Vagina (tissue), 2 donors: ENCODE data around the gene YARS1. TPM values are rescaled to one million over a fixed set of nuclear protein-coding genes. Genes with fewer than 3 reads are reported as not detected.

Experiments used
- DNase-seq, 2 donors: peaks; one replicate each; pipeline ENCODE4 v3.0.0-alpha.2; 2017; ENCODE audit errors: extremely low spot score in 2 of 2
- H3K27ac ChIP-seq: fragments of 200-600 bp; sonication (generic); one replicate; pipeline ENCODE4 v1.5.1; 2019
- H3K27me3 ChIP-seq: fragments of 200-600 bp; sonication (generic); one replicate; pipeline ENCODE4 v1.5.1; 2019
- H3K36me3 ChIP-seq, 2 donors: fragments of 200-600 bp; sonication (generic); one replicate each; pipeline ENCODE4 v1.5.1; 2017 to 2019
- H3K4me1 ChIP-seq: fragments of 200-600 bp; sonication (generic); one replicate; pipeline ENCODE4 v1.5.1; 2019
- H3K4me3 ChIP-seq, 2 donors: fragments of 200-600 bp; sonication (generic); 1 replicate in 1 of 2; 2 replicates in 1 of 2; pipeline ENCODE4 v1.5.1; 2016 to 2019
- H3K9me3 ChIP-seq: fragments of 200-600 bp; sonication (generic); one replicate; pipeline ENCODE4 v1.5.1; 2019
- CTCF ChIP-seq, 3 experiments: fragments of 450-650 bp in 2 of 3; fragments of 200-600 bp in 1 of 3; sonication (generic) in 1 of 3; IDR thresholded peaks; one replicate each; pipeline ENCODE4 v1.5.1; 2017 to 2019; ENCODE audit warnings: antibody characterized with exemption in 3 of 3, mild to moderate bottlenecking in 2 of 3, moderate library complexity in 2 of 3
- POLR2A ChIP-seq, 2 donors: fragments of 450-650 bp; IDR thresholded peaks; one replicate each; pipeline ENCODE4 v1.6.1; 2017; ENCODE audit warnings: antibody characterized with exemption in 2 of 2, mild to moderate bottlenecking in 2 of 2, moderate library complexity in 2 of 2
- POLR2AphosphoS5 ChIP-seq, 2 donors: sonication (generic); formaldehyde crosslinking; IDR thresholded peaks; one replicate each; pipeline ENCODE4 v1.9.0; 2017; ENCODE audit warnings: antibody characterized with exemption in 2 of 2, mild to moderate bottlenecking in 2 of 2, low read depth in 1 of 2; ENCODE audit not compliant: insufficient read depth in 1 of 2
- intact Hi-C: fragments of 100-400 bp; cut with DNase I; formaldehyde crosslinking; loops from one replicate; pipeline ENCODE4 v1.15.1; 2023
- total RNA-seq: library from RNA; depleted of rRNA; stranded (reverse); fragments of >200 nt; gene quantifications from one replicate; pipeline ENCODE4 v1.2.3, GENCODE V29; 2016

YARS1 gene
- 41.3 TPM for total RNA-seq

- Histone ChIP-seq H3K27ac (peak within 1 kb of the TSS; percentile 96), H3K4me3 (peak within 1 kb of the TSS; percentile 91 to 97), H3K4me1 (peaks cover 60% of the 10 kb centered on the region), H3K36me3 (no peaks in the 10 kb centered on the region), H3K27me3 (no peaks in the 10 kb centered on the region), H3K9me3 (no peaks in the 10 kb centered on the region)
- intact Hi-C loops = no loop called here
- TF ChIP-seq CTCF (IDR thresholded peaks at IDR 0.05) (peak in 1 of 3 experiments; percentile 7), POLR2A (IDR thresholded peaks at IDR 0.05) (peak in 1 of 2 donors; percentile 59), POLR2AphosphoS5 (IDR thresholded peaks at IDR 0.05; ENCODE audit: insufficient read depth in 1 of 2, low read depth in 1 of 2) (peak; percentile 97 to 98)
- peak; percentile 99 for DNase-seq
These were observed at the start of gene YARS1, which contains the start of gene S100PBP for GRCh38 chr1:32817159-32817814. YARS1 (minus strand) TSS chr1:32817358; CDS start chr1:32817244, 114 bp downstream. S100PBP (plus strand) TSS chr1:32817653; CDS start chr1:32826100, 8,447 bp downstream.

- Histone ChIP-seq H3K9me3 (no peaks in the 10 kb centered on the region), H3K4me1 (peaks cover 7% of the 10 kb centered on the region), H3K36me3 (peaks cover 0 to 7% of the 10 kb centered on the region in 2 donors), H3K4me3 (no peak overlapping the region), H3K27ac (no peak overlapping the region), H3K27me3 (no peaks in the 10 kb centered on the region)
- no peak for DNase-seq
- intact Hi-C loops = no loop called here
- TF ChIP-seq CTCF (IDR thresholded peaks at IDR 0.05) (no peak), POLR2AphosphoS5 (IDR thresholded peaks at IDR 0.05; ENCODE audit: insufficient read depth in 1 of 2, low read depth in 1 of 2) (no peak), POLR2A (IDR thresholded peaks at IDR 0.05) (no peak)
These were observed 48.7 kb upstream of the YARS1 start for GRCh38 chr1:32865639-32866405.

GRCh38 chr1:32864375-32865019 is 47.3 kb upstream of the YARS1 start:
- no peak for DNase-seq
- peaks cover 0 to 7% of the 10 kb centered on the region in 2 donors for H3K36me3 ChIP-seq
- H3K4me3 ChIP-seq = no peak overlapping the region
- no peaks in the 10 kb centered on the region for H3K9me3 ChIP-seq
- intact Hi-C loops = no loop called here
- H3K27me3 ChIP-seq = no peaks in the 10 kb centered on the region
- TF ChIP-seq POLR2AphosphoS5 (IDR thresholded peaks at IDR 0.05; ENCODE audit: insufficient read depth in 1 of 2, low read depth in 1 of 2) (no peak), POLR2A (IDR thresholded peaks at IDR 0.05) (no peak), CTCF (IDR thresholded peaks at IDR 0.05) (no peak)
- H3K27ac ChIP-seq = no peak overlapping the region
- no peaks in the 10 kb centered on the region for H3K4me1 ChIP-seq

GRCh38 chr1:32863881-32864245 is 46.7 kb upstream of the YARS1 start:
- intact Hi-C loops = no loop called here
- no peaks in the 10 kb centered on the region for H3K27me3 ChIP-seq
- TF ChIP-seq CTCF (IDR thresholded peaks at IDR 0.05) (no peak), POLR2A (IDR thresholded peaks at IDR 0.05) (no peak), POLR2AphosphoS5 (IDR thresholded peaks at IDR 0.05; ENCODE audit: insufficient read depth in 1 of 2, low read depth in 1 of 2) (no peak)
- no peaks in the 10 kb centered on the region for H3K9me3 ChIP-seq
- H3K27ac ChIP-seq = no peak overlapping the region
- no peak for DNase-seq
- no peak overlapping the region for H3K4me3 ChIP-seq
- no peaks in the 10 kb centered on the region for H3K4me1 ChIP-seq
- H3K36me3 ChIP-seq = peaks cover 0 to 7% of the 10 kb centered on the region in 2 donors
